CD14-positive monocyte (primary cell): ENCODE results near the gene KIAA1614. TPM values are rescaled to one million over a fixed set of nuclear protein-coding genes. Genes with fewer than 3 reads are reported as not detected.
A peak's percentile ranks its signal among the peaks of the same experiment; 100 is the strongest.

ENCODE experiments used
- DNase-seq, 3 donors: peaks; one replicate each; pipeline ENCODE4 v3.0.0-alpha.2; 2011 to 2022
- H2AFZ ChIP-seq: 2 replicates; pipeline ENCODE4 v1.6.0; 2012; ENCODE audit warnings: mild to moderate bottlenecking, low read depth, low read length, inconsistent platforms; ENCODE audit not compliant: insufficient read depth, poor library complexity, severe bottlenecking
- H3K27ac ChIP-seq, 2 donors: 1 replicate in 1 of 2; 2 replicates in 1 of 2; pipeline ENCODE4 v1.5.1; 2012 to 2013; ENCODE audit warnings: low read length in 2 of 2, control low read depth in 1 of 2, inconsistent platforms in 1 of 2, low read depth in 1 of 2, mild to moderate bottlenecking in 1 of 2
- H3K27me3 ChIP-seq, 2 donors: one replicate each; pipeline versions ENCODE4 v1.6.0 to v1.6.1; 2011 to 2013; ENCODE audit warnings: low read length in 2 of 2; ENCODE audit not compliant: control insufficient read depth in 2 of 2, insufficient read depth in 2 of 2
- H3K36me3 ChIP-seq, 2 donors: replicated peaks in 1 of 2; 1 replicate in 1 of 2; 2 replicates in 1 of 2; pipeline versions ENCODE4 v1.5.1 to v1.6.1; 2012 to 2013; ENCODE audit warnings: low read length in 2 of 2, control low read depth in 1 of 2, inconsistent platforms in 1 of 2, mild to moderate bottlenecking in 1 of 2; ENCODE audit not compliant: insufficient read depth in 2 of 2, control insufficient read depth in 1 of 2
- H3K4me1 ChIP-seq, 2 donors: 1 replicate in 1 of 2; 2 replicates in 1 of 2; pipeline versions ENCODE4 v1.5.1 to v1.6.1; 2012 to 2013; ENCODE audit warnings: low read length in 2 of 2, control low read depth in 1 of 2, inconsistent platforms in 1 of 2, mild to moderate bottlenecking in 1 of 2, moderate library complexity in 1 of 2; ENCODE audit not compliant: insufficient read depth in 2 of 2, control insufficient read depth in 1 of 2
- H3K4me2 ChIP-seq: replicated peaks from 2 replicates; pipeline ENCODE3; 2012; ENCODE audit warnings: low read length, moderate library complexity, mild to moderate bottlenecking; ENCODE audit not compliant: poor library complexity, severe bottlenecking; ENCODE audit errors: extremely low read depth
- H3K4me3 ChIP-seq, 3 experiments: fragments of 200-600 bp in 1 of 3; sonication (generic) in 1 of 3; replicated peaks in 1 of 3; 1 replicate in 2 of 3; 2 replicates in 1 of 3; pipeline ENCODE4 v1.5.1; 2011 to 2013; ENCODE audit warnings: low read length in 3 of 3, mild to moderate bottlenecking in 3 of 3, control low read depth in 2 of 3, low read depth in 2 of 3, inconsistent platforms in 1 of 3, moderate library complexity in 1 of 3
- H3K79me2 ChIP-seq: 2 replicates; pipeline ENCODE4 v1.6.0; 2012; ENCODE audit warnings: mild to moderate bottlenecking, control low read depth, inconsistent platforms, low read length, moderate library complexity; ENCODE audit not compliant: insufficient read depth
- H3K9ac ChIP-seq: 2 replicates; pipeline ENCODE4 v1.6.0; 2017; ENCODE audit warnings: low read length, mild to moderate bottlenecking; ENCODE audit not compliant: insufficient read depth, poor library complexity, severe bottlenecking
- H3K9me3 ChIP-seq, 2 donors: replicated peaks in 1 of 2; 1 replicate in 1 of 2; 2 replicates in 1 of 2; pipeline versions ENCODE4 v1.5.1 to v1.6.1; 2012 to 2013; ENCODE audit warnings: low read length in 2 of 2, control low read depth in 1 of 2; ENCODE audit not compliant: control insufficient read depth in 1 of 2, insufficient read depth in 1 of 2
- H4K20me1 ChIP-seq: 2 replicates; pipeline ENCODE4 v1.6.0; 2012; ENCODE audit warnings: mild to moderate bottlenecking, low read length, control low read depth, moderate library complexity; ENCODE audit not compliant: insufficient read depth
- H3K27ac Mint-ChIP-seq, 7 donors: one replicate each; pipeline ENCODE4 v1.8.0; 2020; ENCODE audit warnings: mild to moderate bottlenecking in 7 of 7, mixed read lengths in 7 of 7, moderate library complexity in 6 of 7, inconsistent platforms in 2 of 7
- H3K27me3 Mint-ChIP-seq, 3 donors: one replicate each; pipeline ENCODE4 v1.8.0; 2021 to 2022; ENCODE audit warnings: low read depth in 3 of 3, mild to moderate bottlenecking in 3 of 3, mixed read lengths in 3 of 3, moderate library complexity in 3 of 3, inconsistent platforms in 1 of 3
- H3K36me3 Mint-ChIP-seq, 2 donors: one replicate each; pipeline ENCODE4 v1.8.0; 2020; ENCODE audit warnings: mixed read lengths in 2 of 2, inconsistent platforms in 1 of 2, mild to moderate bottlenecking in 1 of 2
- H3K4me1 Mint-ChIP-seq: one replicate; pipeline ENCODE4 v1.8.0; 2020; ENCODE audit warnings: mild to moderate bottlenecking, mixed read lengths
- H3K4me3 Mint-ChIP-seq, 2 donors: one replicate each; pipeline ENCODE4 v1.8.0; 2020; ENCODE audit warnings: mild to moderate bottlenecking in 2 of 2, mixed read lengths in 2 of 2, moderate library complexity in 1 of 2
- H3K9me3 Mint-ChIP-seq, 7 donors: one replicate each; pipeline ENCODE4 v1.8.0; 2020 to 2022; ENCODE audit warnings: mixed read lengths in 7 of 7, mild to moderate bottlenecking in 6 of 7, moderate library complexity in 6 of 7, inconsistent platforms in 2 of 7
- CTCF ChIP-seq: fragments of 200-600 bp; IDR thresholded peaks from one replicate; pipeline ENCODE4 v1.8.0; 2022; ENCODE audit warnings: antibody characterized with exemption, mild to moderate bottlenecking
- WGBS: methylation state at CpG from one replicate; pipeline ENCODE4 v1.1.5; 2013; ENCODE audit warnings: missing lambda C conversion rate; ENCODE audit not compliant: insufficient coverage; 5-methylcytosine and 5-hydroxymethylcytosine counted together
- intact Hi-C, 2 donors: fragments of 100-400 bp; cut with micrococcal nuclease; formaldehyde crosslinking; loops; one replicate each; pipeline versions ENCODE4 v1.15.0 to v1.15.1; 2023
- polyA plus RNA-seq, 3 donors: library from polyadenylated mRNA; depleted of rRNA in 1 of 3; unstranded in 2 of 3; stranded (reverse) in 1 of 3; fragments of 300-500 nt in 2 of 3; fragments of >200 nt in 1 of 3; fragmentation: Illumina TruSeq in 2 of 3; gene quantifications; 1 replicate in 2 of 3; 2 replicates in 1 of 3; pipeline ENCODE4 v1.2.3, GENCODE V29; 2012 to 2021

The KIAA1614 gene
- polyA plus RNA-seq, 3 donors = 0.08 TPM; not detected in 2

- H3K27ac Mint-ChIP-seq = no peak overlapping the region
- Histone ChIP-seq H3K27ac (no peak overlapping the region), H3K36me3 (no peaks in the 10 kb centered on the region), H3K79me2 (no peaks in the 10 kb centered on the region), H3K4me2 (no peak overlapping the region), H3K9me3 (no peaks in the 10 kb centered on the region), H3K4me1 (peaks cover 10 to 11% of the 10 kb centered on the region in 2 donors), H3K27me3 (no peaks in the 10 kb centered on the region), H2AFZ (no peak overlapping the region), H4K20me1 (no peaks in the 10 kb centered on the region), H3K4me3 (no peak overlapping the region), H3K9ac (no peak overlapping the region)
- peaks cover 6 to 13% (median 8%) of the 10 kb centered on the region in 3 donors for H3K27me3 Mint-ChIP-seq
- no peak for TF ChIP-seq CTCF
- H3K4me3 Mint-ChIP-seq = no peak overlapping the region
- no peak for DNase-seq
- peaks cover 25% of the 10 kb centered on the region for H3K4me1 Mint-ChIP-seq
- H3K36me3 Mint-ChIP-seq = no peaks in the 10 kb centered on the region
- intact Hi-C loops = no loop called here
- no peaks in the 10 kb centered on the region for H3K9me3 Mint-ChIP-seq
These were observed 20.4 kb downstream of the KIAA1614 start for GRCh38 chr1:180933141-180933540.

- H3K27ac Mint-ChIP-seq = peak overlapping the region in 1 of 7 donors; percentile 21
- no peaks in the 10 kb centered on the region for H4K20me1 ChIP-seq
- no peak overlapping the region for H3K27ac ChIP-seq
- peaks cover 11 to 18% (median 16%) of the 10 kb centered on the region in 3 donors for H3K27me3 Mint-ChIP-seq
- WGBS = 5% methylated on average over 5 of the region's 7 CpGs
- no peak overlapping the region for H2AFZ ChIP-seq
- no peaks in the 10 kb centered on the region for H3K79me2 ChIP-seq
- TF ChIP-seq CTCF = no peak
- no peaks in the 10 kb centered on the region for H3K27me3 ChIP-seq
- no peaks in the 10 kb centered on the region for H3K9me3 ChIP-seq
- peak overlapping the region; percentile 12 to 41 for H3K4me3 Mint-ChIP-seq
- H3K36me3 Mint-ChIP-seq = no peaks in the 10 kb centered on the region
- peak overlapping the region; percentile 29 for H3K4me2 ChIP-seq
- H3K4me1 Mint-ChIP-seq = peaks cover 25% of the 10 kb centered on the region
- intact Hi-C loops = no loop called here
- no peak for DNase-seq
- no peak overlapping the region for H3K4me3 ChIP-seq
- H3K4me1 ChIP-seq = peaks cover 10 to 11% of the 10 kb centered on the region in 2 donors
- no peaks in the 10 kb centered on the region for H3K9me3 Mint-ChIP-seq
- no peaks in the 10 kb centered on the region for H3K36me3 ChIP-seq
- no peak overlapping the region for H3K9ac ChIP-seq
These were observed 21.9 kb downstream of the KIAA1614 start for GRCh38 chr1:180934563-180934962.
